ENCODE results near the gene KPNA2. TPM values are rescaled to one million over a fixed set of nuclear protein-coding genes. Genes with fewer than 3 reads are reported as not detected.

Gene KPNA2
- polyA plus RNA-seq, 3 donors: 23.2 to 36.1 (median 23.2) TPM

DNA sequence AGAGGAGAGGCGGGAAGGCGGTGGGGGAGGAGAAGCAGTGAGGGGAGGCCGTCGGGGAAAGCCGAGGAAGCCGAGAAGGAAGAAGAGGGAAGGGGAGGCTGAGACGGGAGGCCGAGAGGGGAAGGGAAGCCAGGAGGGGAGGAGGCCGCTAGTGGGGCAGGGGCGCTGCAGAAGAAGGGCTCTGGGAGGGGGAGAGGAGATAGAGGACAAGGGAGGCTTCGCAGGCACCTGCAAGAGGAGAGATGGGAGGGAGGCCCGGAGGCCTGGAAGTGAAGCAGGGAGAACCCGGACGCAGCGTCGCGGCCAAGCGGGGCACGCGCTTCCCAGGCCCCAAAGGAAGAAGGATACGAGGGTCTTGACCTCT lies 41.6 kb upstream of the KPNA2 start:
- H3K27ac Mint-ChIP-seq: peak overlapping the region; percentile 79 to 90 (median 82)
- no peaks in the 10 kb centered on the region for H3K36me3 ChIP-seq (replicated peaks in 1 of 2; ENCODE audit: control insufficient read depth in 1 of 2, insufficient read depth in 2 of 2, low read length in 2 of 2)
- TF ChIP-seq, protein P1, sequence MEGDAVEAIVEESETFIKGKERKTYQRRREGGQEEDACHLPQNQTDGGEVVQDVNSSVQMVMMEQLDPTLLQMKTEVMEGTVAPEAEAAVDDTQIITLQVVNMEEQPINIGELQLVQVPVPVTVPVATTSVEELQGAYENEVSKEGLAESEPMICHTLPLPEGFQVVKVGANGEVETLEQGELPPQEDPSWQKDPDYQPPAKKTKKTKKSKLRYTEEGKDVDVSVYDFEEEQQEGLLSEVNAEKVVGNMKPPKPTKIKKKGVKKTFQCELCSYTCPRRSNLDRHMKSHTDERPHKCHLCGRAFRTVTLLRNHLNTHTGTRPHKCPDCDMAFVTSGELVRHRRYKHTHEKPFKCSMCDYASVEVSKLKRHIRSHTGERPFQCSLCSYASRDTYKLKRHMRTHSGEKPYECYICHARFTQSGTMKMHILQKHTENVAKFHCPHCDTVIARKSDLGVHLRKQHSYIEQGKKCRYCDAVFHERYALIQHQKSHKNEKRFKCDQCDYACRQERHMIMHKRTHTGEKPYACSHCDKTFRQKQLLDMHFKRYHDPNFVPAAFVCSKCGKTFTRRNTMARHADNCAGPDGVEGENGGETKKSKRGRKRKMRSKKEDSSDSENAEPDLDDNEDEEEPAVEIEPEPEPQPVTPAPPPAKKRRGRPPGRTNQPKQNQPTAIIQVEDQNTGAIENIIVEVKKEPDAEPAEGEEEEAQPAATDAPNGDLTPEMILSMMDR (IDR thresholded peaks at IDR 0.05): no peak
- H3K27ac ChIP-seq (ENCODE audit: low read depth in 1 of 2, low read length in 2 of 2): peak overlapping the region; percentile 73 to 74
- peaks cover 39% of the 10 kb centered on the region for H3K4me1 Mint-ChIP-seq
- intact Hi-C loops (cut with micrococcal nuclease): loop anchor here in 1 of 2 donors (10.0 kb wide), 1 partner anchor 1689 kb away; the partner anchor contains the start of gene PRKCA
- H3K4me3 Mint-ChIP-seq: peak overlapping the region; percentile 83
- peaks cover 35 to 48% (median 44%) of the 10 kb centered on the region in 3 donors for H3K27me3 Mint-ChIP-seq (ENCODE audit: low read depth in 3 of 3)
- no peaks in the 10 kb centered on the region for H4K20me1 ChIP-seq (ENCODE audit: insufficient read depth, low read length)
- peak overlapping the region; percentile 86 for H3K4me2 ChIP-seq (replicated peaks; ENCODE audit: extremely low read depth, low read length, poor library complexity, severe bottlenecking)
- WGBS (ENCODE audit: insufficient coverage): 3% methylated on average over 10 of the region's 21 CpGs
- peaks cover 0 to 14% (median 11%) of the 10 kb centered on the region in 7 donors for H3K9me3 Mint-ChIP-seq
- H2AFZ ChIP-seq (ENCODE audit: insufficient read depth, low read depth, low read length, poor library complexity, severe bottlenecking): peak overlapping the region; percentile 95
- peak overlapping the region; percentile 58 to 84 (median 58) for H3K4me3 ChIP-seq (replicated peaks in 1 of 3; ENCODE audit: low read depth in 2 of 3, low read length in 3 of 3)
- H3K9me3 ChIP-seq (replicated peaks in 1 of 2; ENCODE audit: control insufficient read depth in 1 of 2, insufficient read depth in 1 of 2, low read length in 2 of 2): no peaks in the 10 kb centered on the region
- H3K27me3 ChIP-seq (ENCODE audit: control insufficient read depth in 2 of 2, insufficient read depth in 2 of 2, low read length in 2 of 2): peaks cover 25 to 36% of the 10 kb centered on the region in 2 donors
- H3K79me2 ChIP-seq (ENCODE audit: insufficient read depth, low read length): no peaks in the 10 kb centered on the region
- peak overlapping the region; percentile 76 for H3K9ac ChIP-seq (ENCODE audit: insufficient read depth, low read length, poor library complexity, severe bottlenecking)
- peaks cover 3 to 4% of the 10 kb centered on the region in 2 donors for H3K36me3 Mint-ChIP-seq
- peaks cover 31 to 40% of the 10 kb centered on the region in 2 donors for H3K4me1 ChIP-seq (ENCODE audit: control insufficient read depth in 1 of 2, insufficient read depth in 2 of 2, low read length in 2 of 2)
- DNase-seq: no peak

DNA sequence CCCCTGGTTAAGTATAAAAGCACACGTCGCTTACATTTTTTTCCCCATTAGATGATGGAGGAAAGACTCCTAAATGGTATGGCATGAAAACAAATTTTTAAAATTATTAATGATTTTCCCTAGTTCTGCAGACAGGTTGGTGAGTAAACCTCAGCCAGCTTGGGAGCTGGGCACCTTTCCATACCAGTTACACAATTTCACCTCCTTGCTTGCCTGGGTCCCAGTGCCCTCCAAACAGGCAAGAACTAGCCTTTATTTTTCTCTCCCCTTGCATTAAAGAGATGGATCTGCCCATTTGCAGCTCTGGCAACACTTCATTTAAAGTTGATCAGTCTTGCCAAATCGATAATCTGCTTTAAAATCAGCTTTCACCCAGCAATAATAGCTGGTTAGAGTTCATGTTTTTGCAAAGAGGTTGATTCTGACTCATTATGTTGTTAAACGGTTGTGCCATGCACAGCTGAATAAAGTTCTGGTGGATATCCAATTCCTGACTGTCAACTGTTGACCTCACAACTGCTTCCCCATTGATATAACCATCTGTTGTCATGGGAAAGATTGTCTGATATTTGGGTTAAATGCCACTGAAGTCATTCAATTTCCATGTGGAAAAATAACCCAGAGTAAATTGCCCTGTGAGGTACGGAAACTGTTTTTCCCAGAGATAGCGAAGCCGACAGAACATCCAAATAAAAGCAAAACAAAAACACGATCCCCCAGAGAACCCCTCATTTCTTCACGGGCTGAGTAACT lies 40.5 kb upstream of the KPNA2 start:
- Histone ChIP-seq H3K9me3 (replicated peaks in 1 of 2; ENCODE audit: control insufficient read depth in 1 of 2, insufficient read depth in 1 of 2, low read length in 2 of 2) (no peaks in the 10 kb centered on the region), H3K27me3 (ENCODE audit: control insufficient read depth in 2 of 2, insufficient read depth in 2 of 2, low read length in 2 of 2) (peaks cover 25 to 36% of the 10 kb centered on the region in 2 donors), H3K4me2 (replicated peaks; ENCODE audit: extremely low read depth, low read length, poor library complexity, severe bottlenecking) (peak overlapping the region; percentile 91), H3K9ac (ENCODE audit: insufficient read depth, low read length, poor library complexity, severe bottlenecking) (peak overlapping the region; percentile 60), H4K20me1 (ENCODE audit: insufficient read depth, low read length) (no peaks in the 10 kb centered on the region), H2AFZ (ENCODE audit: insufficient read depth, low read depth, low read length, poor library complexity, severe bottlenecking) (peak overlapping the region; percentile 84), H3K79me2 (ENCODE audit: insufficient read depth, low read length) (no peaks in the 10 kb centered on the region), H3K27ac (ENCODE audit: low read depth in 1 of 2, low read length in 2 of 2) (no peak overlapping the region), H3K4me3 (replicated peaks in 1 of 3; ENCODE audit: low read depth in 2 of 3, low read length in 3 of 3) (peak overlapping the region; percentile 33 to 78 (median 41)), H3K4me1 (ENCODE audit: control insufficient read depth in 1 of 2, insufficient read depth in 2 of 2, low read length in 2 of 2) (peaks cover 31 to 40% of the 10 kb centered on the region in 2 donors), H3K36me3 (replicated peaks in 1 of 2; ENCODE audit: control insufficient read depth in 1 of 2, insufficient read depth in 2 of 2, low read length in 2 of 2) (no peaks in the 10 kb centered on the region)
- Mint-ChIP-seq H3K27ac (peak overlapping the region in 3 of 7 donors; percentile 13 to 46 (median 25)), H3K4me1 (peaks cover 39% of the 10 kb centered on the region), H3K36me3 (peaks cover 3 to 4% of the 10 kb centered on the region in 2 donors), H3K9me3 (peaks cover 0 to 14% (median 11%) of the 10 kb centered on the region in 7 donors), H3K4me3 (peak overlapping the region; percentile 83 to 95), H3K27me3 (ENCODE audit: low read depth in 3 of 3) (peaks cover 37 to 49% (median 45%) of the 10 kb centered on the region in 3 donors)
- WGBS (ENCODE audit: insufficient coverage): 0% methylated on average over 1 of the region's 9 CpGs
- DNase-seq: peak in 2 of 3 donors; percentile 28 to 33
- intact Hi-C loops (cut with micrococcal nuclease): loop anchor here in 1 of 2 donors (10.0 kb wide), 1 partner anchor 1690 kb away; the partner anchor contains the start of gene PRKCA
- TF ChIP-seq, protein P1 (IDR thresholded peaks at IDR 0.05): no peak

Data from CD14-positive monocyte (primary cell).